NCI-H524 treated with DMSO at 0.1 percent for 48 hours (cell line): ENCODE results near the gene GPC6.
A peak's percentile ranks its signal among the peaks of the same experiment; 100 is the strongest.
"Not testable (repeated sequence)": the region's sequence is repeated elsewhere in the genome, so short reads cannot be mapped to it uniquely, and the experiment has no call there.

ENCODE experiments used
- DNase-seq: peaks from one replicate; lab custom pipeline; 2025; lab: John Stamatoyannopoulos, UW

Gene GPC6

GRCh38 chr13:93226623-93227279 is at the start of gene GPC6:
Gene GPC6 (plus strand): TSS chr13:93226807.
- DNase-seq = peak; percentile 81

GRCh38 chr13:93180356-93180969 is 46.1 kb upstream of the GPC6 start:
- no peak for DNase-seq

GRCh38 chr13:93182406-93182805 is 44.2 kb upstream of the GPC6 start:
- no peak for DNase-seq

- no peak for DNase-seq
These were observed 43.3 kb upstream of the GPC6 start for GRCh38 chr13:93183302-93183701.

GRCh38 chr13:93190006-93190405 is 36.6 kb upstream of the GPC6 start:
- DNase-seq = no peak

GRCh38 chr13:93193682-93194081 is 32.9 kb upstream of the GPC6 start:
- DNase-seq = no peak

- DNase-seq = no peak
These were observed 26.8 kb upstream of the GPC6 start for GRCh38 chr13:93199856-93200255.

GRCh38 chr13:93200626-93201025 is 26.0 kb upstream of the GPC6 start:
- no peak for DNase-seq

- no peak for DNase-seq
These were observed 24.5 kb upstream of the GPC6 start for GRCh38 chr13:93201992-93202558.

- DNase-seq = not testable (repeated sequence)
These were observed 19.7 kb upstream of the GPC6 start for GRCh38 chr13:93206778-93207392.

GRCh38 chr13:93216122-93216521 is 10.5 kb upstream of the GPC6 start:
- no peak for DNase-seq

GRCh38 chr13:93217721-93218261 is 8.8 kb upstream of the GPC6 start:
- no peak for DNase-seq

GRCh38 chr13:93218583-93218982 is 8.0 kb upstream of the GPC6 start:
- DNase-seq = no peak

- DNase-seq = no peak
These were observed 6.5 kb upstream of the GPC6 start for GRCh38 chr13:93220073-93220472.

- no peak for DNase-seq
These were observed 3.6 kb upstream of the GPC6 start for GRCh38 chr13:93222976-93223375.

GRCh38 chr13:93224535-93224934 is 2.1 kb upstream of the GPC6 start:
- no peak for DNase-seq

GRCh38 chr13:93225610-93226009 is 997 bp upstream of the GPC6 start:
- DNase-seq = no peak

- no peak for DNase-seq
These were observed 463 bp upstream of the GPC6 start for GRCh38 chr13:93226065-93226622.

- DNase-seq = peak; percentile 14
These were observed 772 bp downstream of the GPC6 start for GRCh38 chr13:93227280-93227877.

- DNase-seq = peak; percentile 86
These were observed 1.5 kb downstream of the GPC6 start for GRCh38 chr13:93227878-93228642.

- DNase-seq = no peak
These were observed 2.0 kb downstream of the GPC6 start for GRCh38 chr13:93228643-93228937.
